Effector memory CD4-positive, alpha-beta T cell (primary cell): ENCODE data around the gene ANKS1A.
"Not testable (repeated sequence)": the region's sequence is repeated elsewhere in the genome, so short reads cannot be mapped to it uniquely, and the experiment has no call there.

Experiments
- DNase-seq, 3 donors: peaks; one replicate each; pipeline ENCODE4 v3.0.0-alpha.2; 2020
- H3K27ac ChIP-seq: 2 replicates; pipeline ENCODE4 v1.7.0; 2013; ENCODE audit warnings: mild to moderate bottlenecking, low read length, moderate library complexity; ENCODE audit not compliant: insufficient read depth, poor library complexity, severe bottlenecking
- H3K27me3 ChIP-seq: replicated peaks from 2 replicates; pipeline ENCODE4 v1.7.0; 2013; ENCODE audit warnings: mild to moderate bottlenecking, low read length; ENCODE audit not compliant: insufficient read depth, control insufficient read depth, poor library complexity, severe bottlenecking
- H3K36me3 ChIP-seq: 2 replicates; pipeline ENCODE4 v1.7.0; 2013; ENCODE audit warnings: mild to moderate bottlenecking, low read length, moderate library complexity; ENCODE audit not compliant: control insufficient read depth, insufficient read depth
- H3K4me1 ChIP-seq: 2 replicates; pipeline ENCODE4 v1.7.0; 2013; ENCODE audit warnings: low read length, mild to moderate bottlenecking; ENCODE audit not compliant: control insufficient read depth, insufficient read depth, poor library complexity, severe bottlenecking
- H3K4me3 ChIP-seq: 2 replicates; pipeline ENCODE4 v1.7.0; 2013; ENCODE audit warnings: low read length, low read depth, mild to moderate bottlenecking; ENCODE audit not compliant: insufficient read depth, poor library complexity, severe bottlenecking
- H3K9me3 ChIP-seq: 2 replicates; pipeline ENCODE4 v1.7.0; 2013; ENCODE audit warnings: mild to moderate bottlenecking, low read length, moderate library complexity; ENCODE audit not compliant: control insufficient read depth

ANKS1A gene

DNA sequence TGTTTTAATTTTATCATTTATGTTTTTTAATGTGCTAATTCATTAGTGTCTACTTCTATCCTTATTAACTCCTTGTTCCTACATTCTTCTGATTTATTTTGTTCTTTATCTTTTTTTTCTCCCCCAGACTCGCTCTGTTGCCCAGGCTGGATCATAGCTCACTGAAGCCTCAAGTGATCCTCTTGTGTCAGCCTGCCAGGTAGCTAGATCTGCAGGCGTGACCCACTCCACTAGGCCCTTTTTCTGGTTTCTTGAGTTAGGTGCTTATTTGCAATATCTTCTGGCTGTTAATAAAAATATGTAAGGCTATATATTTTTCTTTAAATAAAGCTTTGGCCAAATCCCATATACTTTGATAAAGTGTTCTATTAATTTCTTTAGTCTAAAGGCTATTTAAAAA, 4.1 kb upstream of the ANKS1A start:
- H3K27me3 ChIP-seq = no peaks in the 10 kb centered on the region
- H3K36me3 ChIP-seq = peaks cover 23% of the 10 kb centered on the region
- no peak overlapping the region for H3K4me3 ChIP-seq
- no peak for DNase-seq
- no peaks in the 10 kb centered on the region for H3K9me3 ChIP-seq
- H3K27ac ChIP-seq = no peak overlapping the region
- peaks cover 8% of the 10 kb centered on the region for H3K4me1 ChIP-seq

DNA sequence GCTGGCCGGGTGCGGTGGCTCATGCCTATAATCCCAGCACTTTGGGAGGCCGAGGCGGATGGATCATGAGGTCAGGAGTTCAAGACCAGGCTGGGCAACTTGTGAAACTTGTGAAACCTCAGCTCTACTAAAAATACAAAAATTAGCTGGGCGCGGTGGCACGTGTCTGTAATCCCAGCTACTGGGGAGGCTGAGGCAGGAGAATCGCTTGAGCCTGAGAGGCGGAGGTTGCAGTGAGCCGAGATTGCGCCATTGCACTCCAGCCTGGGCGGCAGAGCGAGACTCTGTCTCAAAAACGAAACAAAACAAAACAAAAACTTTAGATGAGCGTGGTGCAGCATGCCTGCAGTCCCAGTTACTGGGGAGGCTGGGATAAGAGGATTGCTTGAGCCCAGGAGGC, 3.2 kb upstream of the ANKS1A start:
- not testable (repeated sequence) for H3K4me3 ChIP-seq, DNase-seq, H3K27ac ChIP-seq, H3K27me3 ChIP-seq, H3K9me3 ChIP-seq
- H3K36me3 ChIP-seq = peaks cover 18% of the 10 kb centered on the region
- H3K4me1 ChIP-seq = peaks cover 15% of the 10 kb centered on the region

DNA sequence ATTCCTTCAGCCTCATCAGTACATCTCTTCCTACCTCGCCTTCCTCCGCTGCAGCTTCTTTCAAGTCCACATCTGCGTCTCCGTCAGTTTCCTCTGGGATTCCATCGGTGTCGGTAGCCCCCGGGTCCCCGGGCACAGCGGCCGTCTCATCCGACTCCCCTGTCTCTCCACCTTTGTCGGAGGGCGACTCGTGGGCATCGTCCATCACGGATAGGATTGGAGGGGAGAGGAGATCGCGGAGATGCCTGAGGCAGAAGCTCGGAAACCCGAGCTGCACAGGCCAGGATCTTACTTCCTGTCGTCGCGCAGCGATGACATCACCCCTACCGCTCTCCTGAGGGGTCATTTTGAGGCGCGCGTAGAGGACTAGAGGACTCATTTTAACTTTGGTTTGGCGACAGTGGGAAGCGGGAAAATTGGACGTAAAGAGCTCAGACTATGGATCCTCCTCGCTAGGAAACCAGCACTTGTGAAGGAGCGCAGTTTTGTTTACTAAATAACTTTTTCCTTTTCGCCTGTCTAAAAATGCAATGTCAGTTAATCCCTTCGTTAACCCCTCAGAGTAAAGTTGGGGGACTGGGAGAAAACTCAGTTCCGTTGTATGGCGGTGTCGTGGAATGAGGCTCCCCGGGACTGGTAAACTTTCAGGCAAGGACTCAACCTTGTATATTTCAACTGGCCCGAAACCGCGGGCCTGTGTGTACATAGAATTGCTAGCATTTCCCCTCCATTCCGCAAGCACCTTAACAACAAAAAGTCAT, 1.1 kb upstream of the ANKS1A start, which contains the start of gene TAF11:
Gene TAF11 (minus strand): TSS at position 290 of the 761 bp plus-strand sequence. CDS start 85 bp downstream, at position 205.
- Histone ChIP-seq H3K4me1 (peaks cover 15% of the 10 kb centered on the region), H3K27me3 (no peaks in the 10 kb centered on the region), H3K27ac (peak within 1 kb of the TSS; percentile 91), H3K4me3 (peak within 1 kb of the TSS; percentile 87), H3K36me3 (peaks cover 7% of the 10 kb centered on the region), H3K9me3 (no peaks in the 10 kb centered on the region)
- peak; percentile 79 to 85 (median 79) for DNase-seq

DNA sequence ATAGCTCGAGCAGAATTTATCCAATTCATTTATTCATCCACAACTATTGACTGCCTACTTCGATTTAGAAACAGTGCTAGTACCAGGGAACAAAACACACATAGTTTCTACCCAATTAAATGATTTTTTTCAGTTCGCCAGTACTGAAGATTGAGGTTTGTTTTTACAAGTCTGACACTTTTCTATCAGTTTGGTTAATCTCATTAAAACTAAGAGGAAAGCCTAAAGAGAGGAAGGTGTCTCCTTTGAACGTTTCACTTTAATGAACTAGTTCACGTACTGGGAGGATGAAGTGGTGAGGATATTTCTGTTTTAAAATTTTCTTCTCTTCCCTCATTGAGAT, 570 bp upstream of the ANKS1A start:
- no peak for DNase-seq
- no peaks in the 10 kb centered on the region for H3K9me3 ChIP-seq
- peaks cover 5% of the 10 kb centered on the region for H3K36me3 ChIP-seq
- peaks cover 15% of the 10 kb centered on the region for H3K4me1 ChIP-seq
- H3K27me3 ChIP-seq = no peaks in the 10 kb centered on the region
- H3K4me3 ChIP-seq = peak overlapping the region; percentile 87
- H3K27ac ChIP-seq = peak overlapping the region; percentile 91

GRCh38 chr6:34890533-34890925, 1.5 kb downstream of the ANKS1A start:
- Histone ChIP-seq H3K27ac (no peak overlapping the region), H3K4me1 (peaks cover 15% of the 10 kb centered on the region), H3K27me3 (no peaks in the 10 kb centered on the region), H3K4me3 (peak overlapping the region; percentile 87), H3K36me3 (no peaks in the 10 kb centered on the region), H3K9me3 (no peaks in the 10 kb centered on the region)
- no peak for DNase-seq

- Histone ChIP-seq H3K27me3 (no peaks in the 10 kb centered on the region), H3K36me3 (no peaks in the 10 kb centered on the region), H3K4me1 (peaks cover 15% of the 10 kb centered on the region), H3K27ac (no peak overlapping the region), H3K9me3 (no peaks in the 10 kb centered on the region), H3K4me3 (no peak overlapping the region)
- no peak for DNase-seq
These were observed 2.2 kb downstream of the ANKS1A start for GRCh38 chr6:34891296-34891695.

GRCh38 chr6:34894693-34895092, 5.6 kb downstream of the ANKS1A start:
- DNase-seq = no peak
- no peak overlapping the region for H3K4me3 ChIP-seq
- H3K4me1 ChIP-seq = peaks cover 7% of the 10 kb centered on the region
- no peaks in the 10 kb centered on the region for H3K36me3 ChIP-seq
- H3K9me3 ChIP-seq = no peaks in the 10 kb centered on the region
- no peaks in the 10 kb centered on the region for H3K27me3 ChIP-seq
- no peak overlapping the region for H3K27ac ChIP-seq

DNA sequence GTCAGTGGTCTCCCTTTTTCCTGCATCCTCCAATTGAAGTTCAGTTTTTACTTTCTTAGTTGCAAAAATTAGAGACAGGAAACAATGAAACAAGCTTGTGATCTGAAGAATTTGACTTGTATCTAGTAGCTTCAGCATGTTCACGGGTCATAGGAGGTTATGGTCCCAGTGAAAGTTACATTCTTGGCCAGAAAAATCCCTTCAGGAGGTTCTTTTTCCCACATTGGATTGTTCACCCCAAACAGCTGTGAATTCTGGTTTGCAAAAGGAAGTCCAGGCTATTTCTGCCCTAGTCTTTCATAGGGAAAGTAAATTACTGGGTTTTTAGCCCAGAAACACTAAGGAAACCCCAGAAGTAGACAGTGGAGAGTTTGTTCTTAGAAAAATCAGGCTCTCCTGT, 8.1 kb downstream of the ANKS1A start:
- no peaks in the 10 kb centered on the region for H3K4me1 ChIP-seq
- H3K27ac ChIP-seq = no peak overlapping the region
- no peak for DNase-seq
- no peaks in the 10 kb centered on the region for H3K27me3 ChIP-seq
- no peaks in the 10 kb centered on the region for H3K9me3 ChIP-seq
- no peaks in the 10 kb centered on the region for H3K36me3 ChIP-seq
- no peak overlapping the region for H3K4me3 ChIP-seq

DNA sequence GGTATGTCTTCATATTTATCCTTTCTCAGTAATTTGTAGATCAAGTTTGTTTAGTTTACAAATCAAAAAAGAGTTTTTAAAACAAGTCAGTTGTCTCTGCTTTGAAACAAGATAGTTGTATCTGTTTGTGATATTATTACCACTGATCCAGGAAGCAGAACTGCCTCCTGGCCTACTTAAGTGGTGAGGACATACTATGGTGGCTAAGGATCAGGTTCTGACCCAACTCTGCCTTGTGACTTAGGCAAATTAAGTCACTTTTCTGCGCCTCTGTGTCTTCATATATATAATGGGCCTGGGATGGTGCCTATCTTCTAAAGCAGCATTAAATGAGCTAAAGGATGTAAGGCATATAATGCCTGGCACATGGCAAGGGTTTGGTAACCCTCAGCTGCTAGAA, 8.7 kb downstream of the ANKS1A start:
- Histone ChIP-seq H3K27ac (no peak overlapping the region), H3K4me3 (no peak overlapping the region), H3K27me3 (no peaks in the 10 kb centered on the region), H3K9me3 (no peaks in the 10 kb centered on the region), H3K36me3 (no peaks in the 10 kb centered on the region), H3K4me1 (no peaks in the 10 kb centered on the region)
- no peak for DNase-seq

GRCh38 chr6:34899748-34900147, 10.7 kb downstream of the ANKS1A start:
- H3K4me1 ChIP-seq, H3K9me3 ChIP-seq, H3K4me3 ChIP-seq, H3K36me3 ChIP-seq, H3K27me3 ChIP-seq, DNase-seq, H3K27ac ChIP-seq: not testable (repeated sequence)
